GM12872 (cell line): ENCODE results near the gene CHL1.
A peak's percentile ranks its signal among the peaks of the same experiment; 100 is the strongest.

Source experiments
- TF ChIP-seq, protein P1 (sequence below): IDR thresholded peaks from 3 replicates; pipeline ENCODE4 v1.5.1; 2011; ENCODE audit warnings: low read depth, mild to moderate bottlenecking, low read length, moderate library complexity; ENCODE audit not compliant: insufficient read depth

The CHL1 gene

DNA sequence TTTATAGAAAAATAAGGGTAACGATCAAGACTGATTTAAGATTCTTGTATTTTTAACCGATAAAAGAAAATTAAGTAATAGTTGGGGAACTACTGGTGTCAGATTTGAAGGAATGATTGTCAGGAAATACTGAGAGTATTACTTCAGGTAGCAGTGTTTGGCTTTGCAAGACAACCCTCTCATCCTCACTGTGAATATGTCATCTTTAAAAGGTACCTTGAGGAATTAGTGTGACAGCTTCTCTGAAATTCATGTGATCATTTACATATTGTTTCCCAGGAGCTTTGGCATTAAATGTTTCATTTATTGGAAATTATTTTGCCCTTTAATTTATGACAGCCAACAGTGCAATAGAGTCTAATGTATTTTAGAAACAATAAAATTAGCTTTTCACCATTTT lies 3.3 kb downstream of the CHL1 start:
- TF ChIP-seq, protein P1, sequence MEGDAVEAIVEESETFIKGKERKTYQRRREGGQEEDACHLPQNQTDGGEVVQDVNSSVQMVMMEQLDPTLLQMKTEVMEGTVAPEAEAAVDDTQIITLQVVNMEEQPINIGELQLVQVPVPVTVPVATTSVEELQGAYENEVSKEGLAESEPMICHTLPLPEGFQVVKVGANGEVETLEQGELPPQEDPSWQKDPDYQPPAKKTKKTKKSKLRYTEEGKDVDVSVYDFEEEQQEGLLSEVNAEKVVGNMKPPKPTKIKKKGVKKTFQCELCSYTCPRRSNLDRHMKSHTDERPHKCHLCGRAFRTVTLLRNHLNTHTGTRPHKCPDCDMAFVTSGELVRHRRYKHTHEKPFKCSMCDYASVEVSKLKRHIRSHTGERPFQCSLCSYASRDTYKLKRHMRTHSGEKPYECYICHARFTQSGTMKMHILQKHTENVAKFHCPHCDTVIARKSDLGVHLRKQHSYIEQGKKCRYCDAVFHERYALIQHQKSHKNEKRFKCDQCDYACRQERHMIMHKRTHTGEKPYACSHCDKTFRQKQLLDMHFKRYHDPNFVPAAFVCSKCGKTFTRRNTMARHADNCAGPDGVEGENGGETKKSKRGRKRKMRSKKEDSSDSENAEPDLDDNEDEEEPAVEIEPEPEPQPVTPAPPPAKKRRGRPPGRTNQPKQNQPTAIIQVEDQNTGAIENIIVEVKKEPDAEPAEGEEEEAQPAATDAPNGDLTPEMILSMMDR: no peak

DNA sequence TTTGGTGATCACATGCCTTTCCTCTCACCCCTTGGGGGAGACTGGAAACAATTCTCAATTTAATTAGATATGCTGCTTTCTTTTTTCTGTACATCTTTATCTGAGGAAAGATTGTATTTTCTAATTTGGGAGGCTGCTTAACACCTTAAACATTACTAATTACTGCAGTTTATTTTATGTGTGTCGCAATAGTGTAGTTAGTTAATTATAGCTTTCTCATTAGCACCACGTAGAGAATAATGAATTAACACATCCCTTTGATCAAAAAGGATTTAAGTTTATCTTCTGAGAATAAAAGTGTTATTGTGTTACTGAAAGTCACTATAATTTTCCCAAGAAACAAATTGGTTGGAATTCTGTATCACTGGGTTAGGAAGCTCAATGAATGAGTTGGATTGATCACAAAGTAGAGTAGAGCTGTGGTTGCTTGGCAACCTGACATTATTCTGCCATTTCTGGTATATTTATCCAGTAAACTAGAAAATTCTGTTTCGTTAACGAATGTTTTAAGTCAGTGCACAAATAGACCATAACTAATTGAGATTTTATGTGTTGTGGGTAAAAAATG lies 4.3 kb downstream of the CHL1 start:
- TF ChIP-seq, protein P1: no peak

- TF ChIP-seq, protein P1: no peak
Measured at GRCh38 chr3:204102-204501, 7.5 kb downstream of the CHL1 start.

GRCh38 chr3:207973-208372 lies 11.4 kb downstream of the CHL1 start:
- TF ChIP-seq, protein P1: peak; percentile 31; the same call in 2 of the 3 replicates

GRCh38 chr3:210669-211068 lies 14.1 kb downstream of the CHL1 start:
- TF ChIP-seq, protein P1: no peak

DNA sequence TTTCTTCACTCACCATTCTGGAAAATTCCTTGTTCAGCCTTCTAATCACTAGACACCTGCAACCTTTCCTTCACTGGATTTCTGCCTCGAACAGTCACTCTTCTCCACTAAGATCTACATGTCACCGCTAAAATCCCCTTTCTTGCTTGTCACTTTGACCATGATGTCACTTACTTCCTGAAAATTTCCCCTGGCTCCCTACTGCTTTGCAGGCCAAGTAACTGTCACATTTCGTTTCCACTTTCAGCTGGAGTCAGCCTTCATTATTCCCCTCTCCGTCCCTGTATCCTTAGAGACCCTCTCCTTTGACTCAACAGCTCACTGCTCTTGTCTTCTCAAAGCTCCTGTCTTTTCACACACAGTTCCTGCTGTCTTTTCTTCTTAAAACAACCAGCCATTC lies 15.9 kb downstream of the CHL1 start:
- TF ChIP-seq, protein P1: no peak

DNA sequence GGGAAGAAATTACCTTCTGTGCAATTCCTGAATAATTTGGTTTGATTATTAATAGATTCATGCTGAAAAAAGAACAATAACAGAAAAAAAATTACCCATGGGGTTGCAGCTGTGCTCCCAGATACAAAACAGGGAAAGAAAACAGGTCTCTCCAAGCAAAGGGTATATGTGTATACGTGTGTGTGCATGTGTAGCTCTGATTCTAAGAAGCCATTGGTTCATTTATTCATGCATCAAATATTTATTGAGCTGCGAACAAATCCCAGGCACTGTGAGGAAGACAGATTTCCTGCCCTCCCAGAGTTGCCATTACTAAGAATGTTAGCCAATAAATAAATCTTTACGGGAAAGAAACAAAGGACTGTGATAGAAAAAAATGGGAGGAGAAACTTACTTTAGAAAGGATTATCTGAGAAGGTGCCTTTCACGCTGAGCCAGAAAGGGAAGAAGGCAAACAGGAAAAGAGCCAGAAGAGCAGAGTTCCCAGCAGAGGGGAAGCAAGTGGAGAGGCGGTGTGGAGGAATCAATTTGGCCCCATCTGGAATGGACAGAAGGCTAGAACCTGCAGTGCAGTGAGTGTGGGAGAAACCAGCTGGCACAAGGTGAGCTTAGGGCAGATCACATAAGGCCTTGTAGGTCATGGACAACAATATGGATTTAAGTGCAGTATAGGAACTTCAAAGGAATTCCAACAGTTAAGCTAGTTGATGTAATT lies 20.7 kb downstream of the CHL1 start:
- TF ChIP-seq, protein P1: no peak
